ENCODE measurements around the gene CEMIP2.
"Not testable (repeated sequence)": the region's sequence is repeated elsewhere in the genome, so short reads cannot be mapped to it uniquely, and the experiment has no call there.

The CEMIP2 gene

GRCh38 chr9:71675105-71675856 lies 93.0 kb downstream of the CEMIP2 start:
- DNase-seq, result no peak

GRCh38 chr9:71672573-71672972 lies 95.7 kb downstream of the CEMIP2 start:
- DNase-seq, result no peak

GRCh38 chr9:71671289-71671688 lies 97.0 kb downstream of the CEMIP2 start:
- DNase-seq, result no peak

GRCh38 chr9:71670121-71670520 lies 98.2 kb downstream of the CEMIP2 start:
- no peak for DNase-seq

- no peak for DNase-seq
Observed at GRCh38 chr9:71669284-71669995, 98.9 kb downstream of the CEMIP2 start.

- no peak for DNase-seq
Observed at GRCh38 chr9:71668717-71669116, 99.6 kb downstream of the CEMIP2 start.

- DNase-seq, result no peak
Observed at GRCh38 chr9:71665247-71665646, 103.1 kb downstream of the CEMIP2 start.

- DNase-seq, result no peak
Observed at GRCh38 chr9:71664566-71664965, 103.7 kb downstream of the CEMIP2 start.

GRCh38 chr9:71663931-71664459 lies 104.3 kb downstream of the CEMIP2 start:
- DNase-seq, result no peak

GRCh38 chr9:71663216-71663615 lies 105.1 kb downstream of the CEMIP2 start:
- no peak for DNase-seq

- DNase-seq, result no peak
Observed at GRCh38 chr9:71662082-71662481, 106.2 kb downstream of the CEMIP2 start.

GRCh38 chr9:71657276-71657675 lies 111.0 kb downstream of the CEMIP2 start:
- not testable (repeated sequence) for DNase-seq

GRCh38 chr9:71656496-71656895 lies 111.8 kb downstream of the CEMIP2 start:
- DNase-seq, result no peak

- DNase-seq, result no peak
Observed at GRCh38 chr9:71655778-71656177, 112.5 kb downstream of the CEMIP2 start.

- DNase-seq, result no peak
Observed at GRCh38 chr9:71655141-71655540, 113.2 kb downstream of the CEMIP2 start.

- DNase-seq, result no peak
Observed at GRCh38 chr9:71652480-71652879, 115.8 kb downstream of the CEMIP2 start.

- no peak for DNase-seq
Observed at GRCh38 chr9:71648453-71648852, 119.9 kb downstream of the CEMIP2 start.

GRCh38 chr9:71647094-71647591 lies 121.2 kb downstream of the CEMIP2 start:
- DNase-seq, result no peak

GRCh38 chr9:71646131-71646530 lies 122.2 kb downstream of the CEMIP2 start:
- DNase-seq, result no peak

- no peak for DNase-seq
Observed at GRCh38 chr9:71644819-71645362, 123.4 kb downstream of the CEMIP2 start.

GRCh38 chr9:71643330-71643729 lies 125.0 kb downstream of the CEMIP2 start:
- DNase-seq, result no peak

GRCh38 chr9:71642056-71642455 lies 126.3 kb downstream of the CEMIP2 start:
- DNase-seq, result no peak

- no peak for DNase-seq
Observed at GRCh38 chr9:71638627-71639026, 129.7 kb downstream of the CEMIP2 start.

GRCh38 chr9:71637926-71638325 lies 130.4 kb downstream of the CEMIP2 start:
- no peak for DNase-seq
